GM21737 (cell line): Measurements from ENCODE around the gene HPGD.
"Not testable (repeated sequence)": the region's sequence is repeated elsewhere in the genome, so short reads cannot be mapped to it uniquely, and the experiment has no call there.

Experiments used
- ATAC-seq: cut with Tn5 transposase; IDR thresholded peaks from one replicate; pipeline ENCODE4 v1.9.1; 2021; ENCODE audit warnings: mild to moderate bottlenecking, moderate library complexity; ENCODE audit not compliant: unreplicated experiment

Gene HPGD

GRCh38 chr4:174528226-174528625 is 5.9 kb upstream of the HPGD start:
- no peak for ATAC-seq

- ATAC-seq = no peak
Measured at GRCh38 chr4:174526731-174527130, 4.4 kb upstream of the HPGD start.

GRCh38 chr4:174524242-174524641 is 2.0 kb upstream of the HPGD start:
- ATAC-seq = no peak

- no peak for ATAC-seq
Measured at GRCh38 chr4:174523025-174523693, 871 bp upstream of the HPGD start.

GRCh38 chr4:174521800-174522182 is 497 bp downstream of the HPGD start:
- peak; percentile 14 for ATAC-seq

GRCh38 chr4:174520660-174521059 is 1.6 kb downstream of the HPGD start:
- ATAC-seq = no peak

GRCh38 chr4:174517502-174518445 is 4.5 kb downstream of the HPGD start:
- no peak for ATAC-seq

- no peak for ATAC-seq
Measured at GRCh38 chr4:174516794-174517193, 5.5 kb downstream of the HPGD start.

- ATAC-seq = no peak
Measured at GRCh38 chr4:174516345-174516744, 5.9 kb downstream of the HPGD start.

GRCh38 chr4:174512745-174513144 is 9.5 kb downstream of the HPGD start:
- ATAC-seq = no peak

- ATAC-seq = no peak
Measured at GRCh38 chr4:174505892-174506291, 16.4 kb downstream of the HPGD start.

- ATAC-seq = no peak
Measured at GRCh38 chr4:174505007-174505406, 17.3 kb downstream of the HPGD start.

- no peak for ATAC-seq
Measured at GRCh38 chr4:174503079-174503715, 19.1 kb downstream of the HPGD start.

- no peak for ATAC-seq
Measured at GRCh38 chr4:174496631-174497432, 25.5 kb downstream of the HPGD start.

- ATAC-seq = no peak
Measured at GRCh38 chr4:174495626-174496025, 26.7 kb downstream of the HPGD start.

GRCh38 chr4:174494726-174495125 is 27.6 kb downstream of the HPGD start:
- no peak for ATAC-seq

- no peak for ATAC-seq
Measured at GRCh38 chr4:174494146-174494545, 28.1 kb downstream of the HPGD start.

- no peak for ATAC-seq
Measured at GRCh38 chr4:174490451-174490961, 31.8 kb downstream of the HPGD start.

GRCh38 chr4:174488368-174488767 is 33.9 kb downstream of the HPGD start:
- ATAC-seq = not testable (repeated sequence)

GRCh38 chr4:174485025-174485424 is 37.3 kb downstream of the HPGD start:
- no peak for ATAC-seq

- ATAC-seq = no peak
Measured at GRCh38 chr4:174483792-174484191, 38.5 kb downstream of the HPGD start.
